Measurements from ENCODE around the gene PRKG1.

DNA sequence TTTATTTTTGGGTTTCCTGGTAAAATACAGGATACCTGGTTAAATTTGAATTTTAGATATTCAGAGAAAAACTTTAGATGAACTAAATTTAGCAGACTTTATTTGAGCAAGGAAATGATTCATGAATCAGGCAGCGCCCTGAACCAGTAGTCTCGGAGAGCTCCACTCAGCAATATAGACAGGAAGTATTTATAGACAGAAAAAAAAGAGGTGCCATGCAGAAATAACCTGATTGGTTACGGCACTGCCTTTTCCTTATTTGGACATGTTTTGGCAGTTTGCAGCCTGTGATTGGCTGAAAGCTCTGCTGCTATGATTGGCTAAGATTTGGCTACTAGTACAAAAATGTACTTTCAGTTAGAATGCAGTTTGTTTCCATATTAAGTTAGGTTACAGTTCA, 1041.5 kb downstream of the PRKG1 start:
- TF ChIP-seq, protein P1, sequence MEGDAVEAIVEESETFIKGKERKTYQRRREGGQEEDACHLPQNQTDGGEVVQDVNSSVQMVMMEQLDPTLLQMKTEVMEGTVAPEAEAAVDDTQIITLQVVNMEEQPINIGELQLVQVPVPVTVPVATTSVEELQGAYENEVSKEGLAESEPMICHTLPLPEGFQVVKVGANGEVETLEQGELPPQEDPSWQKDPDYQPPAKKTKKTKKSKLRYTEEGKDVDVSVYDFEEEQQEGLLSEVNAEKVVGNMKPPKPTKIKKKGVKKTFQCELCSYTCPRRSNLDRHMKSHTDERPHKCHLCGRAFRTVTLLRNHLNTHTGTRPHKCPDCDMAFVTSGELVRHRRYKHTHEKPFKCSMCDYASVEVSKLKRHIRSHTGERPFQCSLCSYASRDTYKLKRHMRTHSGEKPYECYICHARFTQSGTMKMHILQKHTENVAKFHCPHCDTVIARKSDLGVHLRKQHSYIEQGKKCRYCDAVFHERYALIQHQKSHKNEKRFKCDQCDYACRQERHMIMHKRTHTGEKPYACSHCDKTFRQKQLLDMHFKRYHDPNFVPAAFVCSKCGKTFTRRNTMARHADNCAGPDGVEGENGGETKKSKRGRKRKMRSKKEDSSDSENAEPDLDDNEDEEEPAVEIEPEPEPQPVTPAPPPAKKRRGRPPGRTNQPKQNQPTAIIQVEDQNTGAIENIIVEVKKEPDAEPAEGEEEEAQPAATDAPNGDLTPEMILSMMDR (IDR thresholded peaks at IDR 0.05): no peak
- TF ChIP-seq EZH2 (IDR thresholded peaks at IDR 0.05): no peak
- TF ChIP-seq EZH2phosphoT487 (IDR thresholded peaks at IDR 0.05): no peak
